SK-N-SH treated with all-trans-retinoic acid at 6 μM for 48 hours (cell line): Measurements from ENCODE around the gene OXNAD1.

Experiments used
- CREB5 ChIP-seq: fragments of 250-450 bp; sonication (Bioruptor Pico); IDR thresholded peaks from 2 replicates; pipeline ENCODE4 v1.5.1; 2020; ENCODE audit warnings: low read depth, mild to moderate bottlenecking, moderate library complexity
- SNAI2 ChIP-seq: fragments of 250-450 bp; sonication (Bioruptor Pico); IDR thresholded peaks from 2 replicates; pipeline ENCODE4 v1.5.0; 2020; ENCODE audit warnings: mild to moderate bottlenecking, moderate library complexity
- ZFP3 ChIP-seq: fragments of 250-450 bp; sonication (Bioruptor Pico); IDR thresholded peaks from 2 replicates; pipeline ENCODE4 v1.5.0; 2020; ENCODE audit warnings: mild to moderate bottlenecking, moderate library complexity
- ZNF8 ChIP-seq: fragments of 450-650 bp; formaldehyde crosslinking; IDR thresholded peaks from 2 replicates; pipeline ENCODE4 v1.5.0; 2020; ENCODE audit warnings: mild to moderate bottlenecking, moderate library complexity

- TF ChIP-seq ZFP3 (CRISPR knock-in tag) (no peak), SNAI2 (CRISPR knock-in tag) (no peak), CREB5 (no peak), ZNF8 (CRISPR knock-in tag) (no peak)
Measured at GRCh38 chr3:16317561-16317945, 52.5 kb downstream of the OXNAD1 start.
